A673 (cell line): ENCODE measurements around the gene MYO15B. TPM values are rescaled to one million over a fixed set of nuclear protein-coding genes. Genes with fewer than 3 reads are reported as not detected.

Experiments used
- BruUV-seq: library from RNA; stranded (reverse); fragments of 400-500 nt; replicated peaks from 2 replicates; lab custom pipeline; 2021; lab: Mats Ljungman, UMichigan
- CTCF ChIA-PET: fragments of 300-600 bp; sonication (Branson Sonifier 250); formaldehyde crosslinking; loops from one replicate; lab custom pipeline; 2022; ENCODE audit warnings: antibody characterized with exemption; lab: Charles Lee
- POLR2A ChIA-PET: fragments of 300-600 bp; sonication (Branson Sonifier 250); formaldehyde crosslinking; loops from one replicate; lab custom pipeline; 2022; ENCODE audit warnings: antibody characterized with exemption; ENCODE audit not compliant: low non-redundant PET; lab: Charles Lee
- DNase-seq: peaks from one replicate; pipeline ENCODE4 v3.0.0-alpha.2; 2015; ENCODE audit warnings: low spot score
- H3K27ac ChIP-seq: fragments of 200-600 bp; sonication (generic); 2 replicates; pipeline ENCODE4 v1.5.1; 2016; ENCODE audit warnings: mixed run types, low read depth, mild to moderate bottlenecking, mixed read lengths, antibody characterized with exemption, low read length; ENCODE audit not compliant: poor library complexity, severe bottlenecking
- H3K27me3 ChIP-seq: fragments of 200-600 bp; sonication (generic); replicated peaks from 2 replicates; pipeline ENCODE4 v1.6.1; 2017; ENCODE audit warnings: mixed run types, low read depth, mild to moderate bottlenecking, mixed read lengths, antibody characterized with exemption, low read length; ENCODE audit not compliant: insufficient read depth, poor library complexity
- H3K36me3 ChIP-seq: fragments of 200-600 bp; sonication (generic); 2 replicates; pipeline ENCODE4 v1.6.1; 2016; ENCODE audit warnings: mixed run types, mild to moderate bottlenecking, mixed read lengths, antibody characterized with exemption, low read length; ENCODE audit not compliant: insufficient read depth, poor library complexity, severe bottlenecking
- H3K4me1 ChIP-seq: fragments of 200-600 bp; sonication (generic); 2 replicates; pipeline ENCODE4 v1.6.1; 2017; ENCODE audit warnings: mixed run types, mild to moderate bottlenecking, mixed read lengths, antibody characterized with exemption, low read length; ENCODE audit not compliant: insufficient read depth, poor library complexity, severe bottlenecking
- H3K4me3 ChIP-seq: fragments of 200-600 bp; sonication (generic); 2 replicates; pipeline ENCODE4 v1.5.1; 2016; ENCODE audit warnings: low read depth, mixed run types, mild to moderate bottlenecking, mixed read lengths, low read length; ENCODE audit not compliant: poor library complexity, severe bottlenecking
- H3K9me3 ChIP-seq: fragments of 200-600 bp; sonication (generic); 2 replicates; pipeline ENCODE4 v1.6.1; 2016; ENCODE audit warnings: mixed run types, low read depth, mild to moderate bottlenecking, mixed read lengths, antibody characterized with exemption, low read length; ENCODE audit not compliant: poor library complexity, severe bottlenecking
- EZH2 ChIP-seq: fragments of 200-600 bp; sonication (generic); IDR thresholded peaks from 2 replicates; pipeline ENCODE4 v1.6.1; 2017; ENCODE audit warnings: borderline replicate concordance, low read depth, mild to moderate bottlenecking, mixed read lengths, antibody characterized with exemption, low read length; ENCODE audit not compliant: poor library complexity, severe bottlenecking
- intact Hi-C: fragments of 100-400 bp; cut with micrococcal nuclease; formaldehyde crosslinking; loops from one replicate; pipeline ENCODE4 v1.10.0; 2022; ENCODE audit not compliant: unreplicated experiment
- total RNA-seq: library from RNA; stranded (reverse); gene quantifications from 2 replicates; pipeline ENCODE4 v1.2.3, GENCODE V29; 2021
- TF ChIP-seq, protein P1 (sequence below): fragments of 300-800, 200-600 bp; sonication (generic); conservative IDR thresholded peaks from 2 replicates; pipeline ENCODE4 v1.5.1; 2017; ENCODE audit warnings: low read depth, mild to moderate bottlenecking, antibody characterized with exemption, low read length, moderate library complexity, mixed read lengths

The MYO15B gene
- total RNA-seq, 1 experiment from 2014 or later, result 9.3 TPM

DNA sequence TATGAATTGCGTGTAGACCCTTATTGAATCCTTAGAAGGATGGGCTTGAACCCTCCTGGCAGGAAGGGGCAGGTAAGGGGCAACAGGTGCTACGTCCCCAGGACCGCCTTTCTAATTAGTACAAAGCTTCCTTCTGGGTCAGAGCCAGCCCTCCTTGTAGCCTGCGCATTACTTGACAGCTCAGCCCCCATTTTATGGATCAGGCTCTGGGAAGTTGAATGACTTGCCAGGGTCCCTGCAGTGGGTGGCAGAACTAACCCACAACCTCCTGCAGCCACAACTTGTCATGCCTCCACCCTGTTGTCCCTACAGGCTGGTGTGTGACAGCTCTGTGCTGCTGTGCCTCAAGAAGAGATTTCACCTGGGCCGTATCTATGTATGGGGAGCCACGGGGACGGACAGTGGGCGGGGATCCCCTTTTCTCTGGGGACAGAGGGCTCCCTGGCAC lies 2.7 kb downstream of the MYO15B start:
- POLR2A ChIA-PET, result interaction anchor here (0.6 kb wide), 1 partner anchor 326 kb away, joined by 9 read pairs; no protein-coding TSS in a partner anchor
- Histone ChIP-seq H3K4me1 (peaks cover 9% of the 10 kb centered on the region), H3K4me3 (peak overlapping the region; percentile 55), H3K27me3 (no peaks in the 10 kb centered on the region), H3K27ac (no peak overlapping the region), H3K36me3 (no peaks in the 10 kb centered on the region), H3K9me3 (no peaks in the 10 kb centered on the region)
- CTCF ChIA-PET, result interaction anchor here (2.7 kb wide), 1 partner anchor 11 kb away, joined by 10 read pairs; no protein-coding TSS in a partner anchor
- intact Hi-C loops, result no loop called here
- DNase-seq, result no peak
- BruUV-seq, result no TSS peak
- TF ChIP-seq EZH2, result no peak
- TF ChIP-seq, protein P1, sequence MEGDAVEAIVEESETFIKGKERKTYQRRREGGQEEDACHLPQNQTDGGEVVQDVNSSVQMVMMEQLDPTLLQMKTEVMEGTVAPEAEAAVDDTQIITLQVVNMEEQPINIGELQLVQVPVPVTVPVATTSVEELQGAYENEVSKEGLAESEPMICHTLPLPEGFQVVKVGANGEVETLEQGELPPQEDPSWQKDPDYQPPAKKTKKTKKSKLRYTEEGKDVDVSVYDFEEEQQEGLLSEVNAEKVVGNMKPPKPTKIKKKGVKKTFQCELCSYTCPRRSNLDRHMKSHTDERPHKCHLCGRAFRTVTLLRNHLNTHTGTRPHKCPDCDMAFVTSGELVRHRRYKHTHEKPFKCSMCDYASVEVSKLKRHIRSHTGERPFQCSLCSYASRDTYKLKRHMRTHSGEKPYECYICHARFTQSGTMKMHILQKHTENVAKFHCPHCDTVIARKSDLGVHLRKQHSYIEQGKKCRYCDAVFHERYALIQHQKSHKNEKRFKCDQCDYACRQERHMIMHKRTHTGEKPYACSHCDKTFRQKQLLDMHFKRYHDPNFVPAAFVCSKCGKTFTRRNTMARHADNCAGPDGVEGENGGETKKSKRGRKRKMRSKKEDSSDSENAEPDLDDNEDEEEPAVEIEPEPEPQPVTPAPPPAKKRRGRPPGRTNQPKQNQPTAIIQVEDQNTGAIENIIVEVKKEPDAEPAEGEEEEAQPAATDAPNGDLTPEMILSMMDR, result no peak

DNA sequence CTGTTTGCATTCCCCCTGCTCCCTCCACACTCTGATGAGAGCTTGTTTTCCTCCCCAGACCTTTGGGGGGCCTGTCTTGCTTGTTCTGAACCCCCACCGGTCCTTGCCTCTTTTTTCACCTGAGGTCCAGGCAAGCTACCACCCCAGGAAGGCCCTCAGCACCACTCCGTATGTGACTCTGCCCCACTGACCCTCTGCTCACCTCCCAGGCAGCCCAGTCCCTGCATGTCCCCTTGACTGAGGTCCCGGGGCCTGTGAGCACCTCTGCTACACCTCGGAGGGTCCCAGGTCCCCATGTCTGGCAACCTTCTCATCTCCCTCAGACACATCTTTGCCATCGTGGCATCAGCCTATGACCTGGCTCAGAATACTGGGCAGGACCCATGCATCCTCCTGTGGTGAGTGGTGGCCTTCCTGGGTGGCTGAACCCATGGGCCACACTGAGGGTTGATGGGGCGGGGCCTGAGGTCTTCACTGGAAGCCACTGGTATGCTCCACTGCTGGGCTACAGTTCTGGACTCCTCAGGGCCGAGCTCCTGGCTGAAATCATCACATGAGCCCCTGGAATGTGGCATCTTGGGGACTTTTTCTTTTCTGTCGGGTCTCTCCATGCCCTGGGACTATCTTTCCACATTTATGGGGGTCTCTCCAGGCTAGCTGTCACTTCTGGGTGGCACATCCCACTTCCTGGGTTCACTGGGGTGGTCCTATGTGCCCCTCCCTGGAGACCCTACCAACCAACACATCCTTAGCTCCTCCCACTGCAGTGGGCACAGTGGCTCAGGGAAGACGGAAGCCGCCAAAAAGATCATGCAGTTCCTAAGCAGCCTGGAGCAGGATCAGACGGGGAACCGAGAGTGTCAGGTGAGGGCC lies 3.5 kb downstream of the MYO15B start:
- no peak for DNase-seq

DNA sequence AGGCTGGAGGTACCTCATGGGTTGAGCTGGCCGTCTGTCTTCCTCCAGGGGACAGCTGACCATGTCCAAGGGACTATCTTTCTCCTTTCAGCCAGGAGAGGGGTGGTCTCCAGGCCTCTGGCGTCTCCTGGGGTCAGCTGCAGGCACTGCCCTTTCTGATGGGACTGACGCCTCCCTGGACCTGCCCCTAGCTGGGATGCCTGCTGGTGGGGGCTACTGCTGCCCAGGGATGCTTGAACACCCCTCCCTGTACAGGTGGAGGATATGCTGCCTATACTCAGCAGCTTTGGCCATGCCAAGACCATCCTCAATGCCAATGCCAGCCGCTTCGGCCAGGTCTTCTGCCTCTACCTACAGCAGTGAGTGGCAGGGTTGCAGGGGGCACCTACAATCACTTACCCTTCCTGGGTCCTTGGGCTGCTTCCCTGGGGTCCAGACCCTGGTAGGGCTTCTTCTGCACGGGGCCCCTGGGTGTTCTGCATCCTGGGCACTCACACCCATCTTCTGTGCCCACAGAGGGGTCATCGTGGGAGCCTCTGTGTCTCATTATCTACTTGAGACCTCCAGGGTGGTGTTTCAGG lies 4.2 kb downstream of the MYO15B start:
- CTCF ChIA-PET, result interaction anchor here (2.7 kb wide), 1 partner anchor 10 kb away, joined by 10 read pairs; no protein-coding TSS in a partner anchor
- POLR2A ChIA-PET, result no interaction called here
- no peaks in the 10 kb centered on the region for H3K27me3 ChIP-seq

More for the DNA sequence above, 3.5 kb downstream of the MYO15B start:
- H3K27ac ChIP-seq, result no peak overlapping the region
- H3K4me1 ChIP-seq, result peaks cover 9% of the 10 kb centered on the region
- POLR2A ChIA-PET, result no interaction called here
- no peaks in the 10 kb centered on the region for H3K9me3 ChIP-seq
- no TSS peak for BruUV-seq
- no peak overlapping the region for H3K4me3 ChIP-seq
- H3K27me3 ChIP-seq, result no peaks in the 10 kb centered on the region
- CTCF ChIA-PET, result interaction anchor here (2.7 kb wide), 1 partner anchor 10 kb away, joined by 10 read pairs; no protein-coding TSS in a partner anchor
- TF ChIP-seq, protein P1, result no peak
- H3K36me3 ChIP-seq, result no peaks in the 10 kb centered on the region
- intact Hi-C loops, result no loop called here

More for the DNA sequence above, 4.2 kb downstream of the MYO15B start:
- DNase-seq, result no peak
- Histone ChIP-seq H3K36me3 (no peaks in the 10 kb centered on the region), H3K9me3 (no peaks in the 10 kb centered on the region), H3K4me1 (peaks cover 9% of the 10 kb centered on the region), H3K27ac (no peak overlapping the region), H3K4me3 (no peak overlapping the region)
- BruUV-seq, result no TSS peak
- intact Hi-C loops, result no loop called here
- TF ChIP-seq EZH2, result no peak
- TF ChIP-seq, protein P1, result no peak
